Gastroesophageal sphincter (tissue), 3 donors: Measurements from ENCODE around the gene PLEKHA7.

Experiments
- CTCF ChIP-seq, 4 experiments: fragments of 200-600 bp in 2 of 4; fragments of 450-650 bp in 2 of 4; sonication (generic) in 1 of 4; IDR thresholded peaks; one replicate each; pipeline ENCODE4 v1.5.1; 2017 to 2019; ENCODE audit warnings: antibody characterized with exemption in 4 of 4, mild to moderate bottlenecking in 2 of 4, moderate library complexity in 2 of 4
- EP300 ChIP-seq: sonication (generic); formaldehyde crosslinking; IDR thresholded peaks from one replicate; pipeline ENCODE4 v1.6.1; 2017; ENCODE audit warnings: antibody characterized with exemption, mild to moderate bottlenecking
- POLR2A ChIP-seq, 2 donors: fragments of 450-650 bp; IDR thresholded peaks; one replicate each; pipeline ENCODE4 v1.6.1; 2017; ENCODE audit warnings: antibody characterized with exemption in 2 of 2, mild to moderate bottlenecking in 2 of 2, moderate library complexity in 1 of 2
- POLR2AphosphoS5 ChIP-seq: sonication (generic); formaldehyde crosslinking; IDR thresholded peaks from one replicate; pipeline ENCODE4 v1.6.1; 2017; ENCODE audit warnings: antibody characterized with exemption

- TF ChIP-seq EP300 = no peak
- TF ChIP-seq POLR2A (IDR thresholded peaks at IDR 0.05) = no peak
- no peak for TF ChIP-seq CTCF (IDR thresholded peaks at IDR 0.05)
- TF ChIP-seq POLR2AphosphoS5 = no peak
Measured at GRCh38 chr11:16911658-16912057, 102.6 kb downstream of the PLEKHA7 start.
